Measurements from ENCODE around the gene MTAP.

The MTAP gene

GRCh38 chr9:21804791-21805190, 2.4 kb downstream of the MTAP start:
- no peak for DNase-seq (ENCODE audit: low read depth)

GRCh38 chr9:21806644-21807043, 4.2 kb downstream of the MTAP start:
- no peak for DNase-seq (ENCODE audit: low read depth)

- DNase-seq (ENCODE audit: low read depth): no peak
These were observed 8.0 kb downstream of the MTAP start for GRCh38 chr9:21810388-21810787.

GRCh38 chr9:21810881-21811280, 8.4 kb downstream of the MTAP start:
- no peak for DNase-seq (ENCODE audit: low read depth)

GRCh38 chr9:21811914-21812313, 9.5 kb downstream of the MTAP start:
- DNase-seq (ENCODE audit: low read depth): no peak

GRCh38 chr9:21812415-21812814, 10.0 kb downstream of the MTAP start:
- no peak for DNase-seq (ENCODE audit: low read depth)

- DNase-seq (ENCODE audit: low read depth): peak; percentile 47
These were observed 10.6 kb downstream of the MTAP start for GRCh38 chr9:21812946-21813568.

GRCh38 chr9:21813575-21814473, 11.4 kb downstream of the MTAP start:
- DNase-seq (ENCODE audit: low read depth): peak; percentile 43

- DNase-seq (ENCODE audit: low read depth): no peak
These were observed 13.2 kb downstream of the MTAP start for GRCh38 chr9:21815643-21816042.

- DNase-seq (ENCODE audit: low read depth): no peak
These were observed 14.7 kb downstream of the MTAP start for GRCh38 chr9:21817176-21817575.

GRCh38 chr9:21825637-21826036, 23.2 kb downstream of the MTAP start:
- no peak for DNase-seq (ENCODE audit: low read depth)

GRCh38 chr9:21828853-21829410, 26.5 kb downstream of the MTAP start:
- DNase-seq (ENCODE audit: low read depth): no peak

GRCh38 chr9:21830589-21830988, 28.2 kb downstream of the MTAP start:
- DNase-seq (ENCODE audit: low read depth): no peak

GRCh38 chr9:21831841-21832509, 29.5 kb downstream of the MTAP start:
- DNase-seq (ENCODE audit: low read depth): no peak

- DNase-seq (ENCODE audit: low read depth): no peak
These were observed 30.8 kb downstream of the MTAP start for GRCh38 chr9:21833090-21833801.

- no peak for DNase-seq (ENCODE audit: low read depth)
These were observed 32.7 kb downstream of the MTAP start for GRCh38 chr9:21835121-21835520.

- no peak for DNase-seq (ENCODE audit: low read depth)
These were observed 34.2 kb downstream of the MTAP start for GRCh38 chr9:21836437-21837161.

- no peak for DNase-seq (ENCODE audit: low read depth)
These were observed 35.1 kb downstream of the MTAP start for GRCh38 chr9:21837501-21837900.

GRCh38 chr9:21840647-21841046, 38.2 kb downstream of the MTAP start:
- DNase-seq (ENCODE audit: low read depth): no peak

- no peak for DNase-seq (ENCODE audit: low read depth)
These were observed 38.7 kb downstream of the MTAP start for GRCh38 chr9:21841133-21841532.

GRCh38 chr9:21848615-21849014, 46.2 kb downstream of the MTAP start:
- DNase-seq (ENCODE audit: low read depth): no peak

All from T follicular helper cell (primary cell).